K562 (cell line): ENCODE measurements around the gene GPATCH3. TPM values are rescaled to one million over a fixed set of nuclear protein-coding genes. Genes with fewer than 3 reads are reported as not detected.
A peak's percentile ranks its signal among the peaks of the same experiment; 100 is the strongest.

Source experiments
- ARID1B ChIP-seq: fragments of 450-650 bp; IDR thresholded peaks from 2 replicates; pipeline ENCODE4 v1.6.1; 2016; ENCODE audit warnings: antibody characterized with exemption, mild to moderate bottlenecking, inconsistent platforms
- CREBBP ChIP-seq: IDR thresholded peaks from one replicate; pipeline ENCODE4 v1.6.1; 2012; ENCODE audit warnings: low read depth, mild to moderate bottlenecking, control low read depth, inconsistent platforms, low read length
- FOXK1 ChIP-seq: sonication (generic); formaldehyde crosslinking; IDR thresholded peaks from 2 replicates; pipeline ENCODE4 v1.8.0; 2022; ENCODE audit warnings: missing genetic modification reagents, mild to moderate bottlenecking, borderline replicate concordance
- HMBOX1 ChIP-seq: sonication (generic); IDR thresholded peaks from 2 replicates; pipeline ENCODE4 v1.6.1; 2016
- L3MBTL2 ChIP-seq: fragments of 450-650 bp; IDR thresholded peaks from 2 replicates; pipeline ENCODE4 v1.6.1; 2016; ENCODE audit warnings: mild to moderate bottlenecking, moderate library complexity
- MEIS2 ChIP-seq: fragments of 450-650 bp; IDR thresholded peaks from 2 replicates; pipeline ENCODE4 v1.6.1; 2014; ENCODE audit warnings: mild to moderate bottlenecking; ENCODE audit not compliant: partially characterized antibody
- NR3C1 ChIP-seq: sonication (generic); formaldehyde crosslinking; IDR thresholded peaks from 2 replicates; pipeline ENCODE4 v1.8.1; 2022; ENCODE audit warnings: missing genetic modification reagents
- NRF1 ChIP-seq, 2 experiments: fragments of 450-650 bp; IDR thresholded peaks in 1 of 2; conservative IDR thresholded peaks in 1 of 2; 2 replicates each; pipeline ENCODE4 v1.6.1; 2014; ENCODE audit warnings: mild to moderate bottlenecking in 2 of 2
- POLR2B ChIP-seq: fragments of 450-650 bp; IDR thresholded peaks from 2 replicates; pipeline ENCODE4 v1.6.1; 2018; ENCODE audit warnings: low read depth; ENCODE audit not compliant: partially characterized antibody
- POLR2H ChIP-seq: IDR thresholded peaks from 2 replicates; pipeline ENCODE4 v1.6.1; 2016; ENCODE audit warnings: missing genetic modification characterization, low read depth, mild to moderate bottlenecking, control low read depth, missing compliant biosample characterization, moderate library complexity
- RB1 ChIP-seq: fragments of 450-650 bp; IDR thresholded peaks from 2 replicates; pipeline ENCODE4 v1.6.1; 2017; ENCODE audit warnings: low read depth, mild to moderate bottlenecking
- TBL1XR1 ChIP-seq, 2 experiments: IDR thresholded peaks; 2 replicates each; pipeline ENCODE4 v1.6.1; 2012; ENCODE audit warnings: improper control_type of control experiment in 2 of 2, low read length in 2 of 2, mild to moderate bottlenecking in 1 of 2
- TOE1 ChIP-seq, 2 experiments: fragments of 450-650 bp in 1 of 2; sonication (generic) in 1 of 2; formaldehyde crosslinking in 1 of 2; IDR thresholded peaks; 2 replicates each; pipeline versions ENCODE4 v1.7.1 to v1.8.0; 2016 to 2022; ENCODE audit warnings: borderline replicate concordance in 2 of 2, mild to moderate bottlenecking in 2 of 2, antibody characterized with exemption in 1 of 2, inconsistent platforms in 1 of 2, low read depth in 1 of 2, missing genetic modification reagents in 1 of 2, moderate library complexity in 1 of 2
- ZBTB7A ChIP-seq: IDR thresholded peaks from 2 replicates; pipeline ENCODE4 v1.6.1; 2011; ENCODE audit warnings: low read depth, mild to moderate bottlenecking, low read length, moderate library complexity, borderline replicate concordance; ENCODE audit not compliant: control insufficient read depth
- ZFPM2 ChIP-seq: fragments of 250-450 bp; sonication (Bioruptor Pico); IDR thresholded peaks from 2 replicates; pipeline ENCODE4 v1.5.1; 2022; ENCODE audit warnings: mild to moderate bottlenecking
- ZNF143 ChIP-seq: sonication (generic); formaldehyde crosslinking; IDR thresholded peaks from 2 replicates; pipeline ENCODE4 v1.9.0; 2022; ENCODE audit warnings: mild to moderate bottlenecking, missing genetic modification reagents
- polyA plus RNA-seq, 8 experiments: library from polyadenylated mRNA; depleted of rRNA in 4 of 8; stranded (reverse) in 5 of 8; unstranded in 3 of 8; fragments of >200 nt; fragmentation: Nextera tagmentation in 2 of 8; fragmentation: Illumina TruSeq in 1 of 8; extraction: Ambion mirVana in 2 of 8; extraction: Trizol in 1 of 8; gene quantifications; 2 replicates each; pipeline versions ENCODE4 v1.2.1 to v1.2.3, GENCODE V29; 2011 to 2014; ENCODE audit warnings: inconsistent platforms in 1 of 8, missing spikeins in 1 of 8
- total RNA-seq, 7 experiments: library from RNA; depleted of rRNA in 6 of 7; stranded (reverse); fragments of >200 nt in 6 of 7; fragmentation: Illumina TruSeq in 2 of 7; extraction: Trizol in 2 of 7; gene quantifications; 2 replicates each; pipeline versions ENCODE4 v1.2.1 to v1.2.3, GENCODE V29; 2011 to 2021; ENCODE audit warnings: low replicate concordance in 1 of 7
- TF ChIP-seq, protein P1 (sequence below): sonication (generic); formaldehyde crosslinking; IDR thresholded peaks from 2 replicates; pipeline ENCODE4 v1.9.0; 2022; ENCODE audit warnings: mild to moderate bottlenecking, missing genetic modification reagents
- TF ChIP-seq, protein P2 (sequence below): fragments of 450-650 bp; IDR thresholded peaks from 2 replicates; pipeline ENCODE4 v1.6.1; 2016
- TF ChIP-seq, protein P3 (sequence below): fragments of 450-650 bp; IDR thresholded peaks from 2 replicates; pipeline ENCODE4 v1.6.1; 2014; ENCODE audit warnings: low read depth, mild to moderate bottlenecking, moderate library complexity, borderline replicate concordance

The GPATCH3 gene
- total and polyA plus RNA-seq, 9 of the 15 experiments (the other 6 are each of a cell fraction or from before 2014, with no cell fraction given), result 1.6 to 23.0 (median 13.3) TPM

GRCh38 chr1:26889551-26890466 is 10.5 kb downstream of the GPATCH3 start, which contains the start of gene GPN2 (continued):
- TF ChIP-seq MEIS2 (no peak), RB1 (no peak), NR3C1 (peak; percentile 93; the same call in 1 of the 2 replicates), TOE1 (IDR thresholded peaks at IDR 0.05; ENCODE audit: borderline replicate concordance) (peak; percentile 63; the same call in 1 of the 2 replicates), TOE1 (CRISPR knock-in tag; IDR thresholded peaks at IDR 0.05; ENCODE audit: borderline replicate concordance, low read depth) (peak; percentile 91), ZFPM2 (peak; percentile 73; the same call in 1 of the 2 replicates), L3MBTL2 (peak; percentile 84), HMBOX1 (peak; percentile 98), FOXK1 (CRISPR knock-in tag) (peak; percentile 85; the same call in 1 of the 2 replicates), NRF1 (conservative IDR thresholded peaks at IDR 0.05 in 1 of 2, IDR thresholded peaks at IDR 0.05 in 1 of 2) (peak; percentile 84 to 87), ARID1B (no peak), TBL1XR1 (IDR thresholded peaks at IDR 0.05; ENCODE audit: low read length in 2 of 2) (peak in 1 of 2 experiments; percentile 68; a peak in 2 of 4 replicates), CREBBP (no peak), ZNF143 (CRISPR knock-in tag) (0 out of 2 replicates have a peak, but pooled peaks have one; percentile 51), POLR2H (tag) (peak; percentile 91), ZBTB7A (peak; percentile 52; the same call in 1 of the 2 replicates), POLR2B (peak; percentile 92)
- TF ChIP-seq, protein P1, sequence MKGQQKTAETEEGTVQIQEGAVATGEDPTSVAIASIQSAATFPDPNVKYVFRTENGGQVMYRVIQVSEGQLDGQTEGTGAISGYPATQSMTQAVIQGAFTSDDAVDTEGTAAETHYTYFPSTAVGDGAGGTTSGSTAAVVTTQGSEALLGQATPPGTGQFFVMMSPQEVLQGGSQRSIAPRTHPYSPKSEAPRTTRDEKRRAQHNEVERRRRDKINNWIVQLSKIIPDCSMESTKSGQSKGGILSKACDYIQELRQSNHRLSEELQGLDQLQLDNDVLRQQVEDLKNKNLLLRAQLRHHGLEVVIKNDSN (CRISPR knock-in tag), result peak; percentile 35; the same call in 1 of the 2 replicates
- TF ChIP-seq, protein P2, sequence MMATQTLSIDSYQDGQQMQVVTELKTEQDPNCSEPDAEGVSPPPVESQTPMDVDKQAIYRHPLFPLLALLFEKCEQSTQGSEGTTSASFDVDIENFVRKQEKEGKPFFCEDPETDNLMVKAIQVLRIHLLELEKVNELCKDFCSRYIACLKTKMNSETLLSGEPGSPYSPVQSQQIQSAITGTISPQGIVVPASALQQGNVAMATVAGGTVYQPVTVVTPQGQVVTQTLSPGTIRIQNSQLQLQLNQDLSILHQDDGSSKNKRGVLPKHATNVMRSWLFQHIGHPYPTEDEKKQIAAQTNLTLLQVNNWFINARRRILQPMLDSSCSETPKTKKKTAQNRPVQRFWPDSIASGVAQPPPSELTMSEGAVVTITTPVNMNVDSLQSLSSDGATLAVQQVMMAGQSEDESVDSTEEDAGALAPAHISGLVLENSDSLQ, result peak; percentile 48; the same call in 1 of the 2 replicates
- TF ChIP-seq, protein P3, sequence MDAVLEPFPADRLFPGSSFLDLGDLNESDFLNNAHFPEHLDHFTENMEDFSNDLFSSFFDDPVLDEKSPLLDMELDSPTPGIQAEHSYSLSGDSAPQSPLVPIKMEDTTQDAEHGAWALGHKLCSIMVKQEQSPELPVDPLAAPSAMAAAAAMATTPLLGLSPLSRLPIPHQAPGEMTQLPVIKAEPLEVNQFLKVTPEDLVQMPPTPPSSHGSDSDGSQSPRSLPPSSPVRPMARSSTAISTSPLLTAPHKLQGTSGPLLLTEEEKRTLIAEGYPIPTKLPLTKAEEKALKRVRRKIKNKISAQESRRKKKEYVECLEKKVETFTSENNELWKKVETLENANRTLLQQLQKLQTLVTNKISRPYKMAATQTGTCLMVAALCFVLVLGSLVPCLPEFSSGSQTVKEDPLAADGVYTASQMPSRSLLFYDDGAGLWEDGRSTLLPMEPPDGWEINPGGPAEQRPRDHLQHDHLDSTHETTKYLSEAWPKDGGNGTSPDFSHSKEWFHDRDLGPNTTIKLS, result peak; percentile 57
